NCI-H2196 treated with DMSO at 0.1 percent for 48 hours (cell line): ENCODE results near the gene ENC1.

ENCODE experiments used
- DNase-seq: peaks from one replicate; lab custom pipeline; 2025; ENCODE audit not compliant: unreplicated experiment; lab: John Stamatoyannopoulos, UW

The ENC1 gene

GRCh38 chr5:74632947-74633356 lies 7.6 kb downstream of the ENC1 start:
- no peak for DNase-seq

- DNase-seq: no peak
Observed at GRCh38 chr5:74631081-74631953, 9.2 kb downstream of the ENC1 start.

- DNase-seq: no peak
Observed at GRCh38 chr5:74630453-74631066, 10.0 kb downstream of the ENC1 start.

DNA sequence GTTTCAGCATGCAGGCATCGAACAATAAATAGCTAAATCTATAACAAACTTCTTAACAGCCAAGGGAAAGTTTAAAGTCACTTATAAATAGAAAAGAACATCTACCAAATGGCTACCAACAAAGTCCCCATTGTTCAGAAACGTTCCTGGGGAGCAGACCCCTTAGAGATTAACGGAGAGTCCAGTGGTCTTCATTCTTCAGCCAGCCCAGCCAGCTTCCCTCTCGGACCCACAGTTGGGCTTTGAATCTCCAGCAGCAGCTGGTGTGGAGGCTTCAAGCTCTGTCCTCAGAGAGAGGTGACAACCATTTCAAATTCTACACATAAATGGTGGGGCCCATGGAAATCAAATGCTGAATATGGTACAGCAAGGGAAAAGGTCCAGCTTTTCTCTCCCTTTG lies 11.2 kb downstream of the ENC1 start:
- DNase-seq: no peak

DNA sequence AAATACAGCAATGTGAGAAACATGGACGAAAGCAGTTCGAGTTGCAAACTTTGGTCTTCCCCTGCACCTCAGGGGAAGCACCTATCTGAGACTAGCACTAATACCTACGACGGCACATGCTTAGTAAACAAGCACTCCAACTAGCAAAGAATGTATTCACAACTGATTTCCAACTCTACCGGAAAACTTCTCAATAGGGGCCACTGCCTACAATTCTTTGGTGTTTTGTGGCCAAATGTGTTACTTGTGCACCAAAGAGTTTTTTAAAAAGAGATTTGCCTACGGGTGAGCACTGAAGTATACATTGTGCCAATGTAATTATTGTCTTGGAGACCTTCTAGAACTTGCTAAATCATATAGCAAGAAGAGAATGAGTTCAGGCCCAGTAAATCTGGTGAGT lies 12.2 kb downstream of the ENC1 start:
- DNase-seq: no peak

GRCh38 chr5:74627646-74628279 lies 12.8 kb downstream of the ENC1 start:
- no peak for DNase-seq

DNA sequence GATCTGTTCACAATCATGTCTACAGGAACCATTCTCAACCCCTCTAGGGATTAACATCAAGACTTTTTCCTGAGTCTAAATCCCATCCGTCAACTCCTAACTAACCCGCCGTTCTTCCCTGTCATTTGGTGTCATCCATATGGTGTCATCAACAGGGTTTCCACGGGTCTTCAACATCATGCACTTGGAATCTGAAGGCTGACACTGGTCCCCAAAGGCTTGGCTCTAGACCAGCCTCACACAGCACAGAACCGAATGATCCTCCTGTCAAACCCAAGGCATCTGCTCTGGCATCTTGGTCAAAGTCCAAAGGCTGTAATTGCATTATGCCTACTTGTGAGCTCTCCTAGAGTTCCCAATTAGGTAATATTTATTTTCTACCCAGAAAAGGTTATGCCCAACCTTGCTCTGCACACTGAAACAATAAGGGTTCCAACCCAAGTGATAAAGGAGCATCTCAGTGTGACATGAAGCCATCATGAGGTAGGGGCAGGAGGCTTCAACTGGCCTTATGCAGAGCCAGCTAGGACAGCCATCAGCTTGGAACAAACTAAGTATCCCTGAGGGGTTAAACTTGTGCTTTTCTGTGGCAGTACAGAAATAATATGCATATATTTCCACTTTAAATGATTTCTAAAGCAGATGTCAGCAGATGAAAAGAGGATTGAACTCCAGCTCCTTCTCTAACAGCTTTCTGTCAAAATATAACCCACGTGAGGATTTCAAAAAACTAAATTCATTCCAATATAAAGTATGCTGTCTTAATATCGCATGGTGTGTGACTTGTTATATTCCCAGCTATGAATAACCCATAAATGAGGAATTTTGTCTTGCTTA lies 13.9 kb downstream of the ENC1 start:
- no peak for DNase-seq

GRCh38 chr5:74625742-74626241 lies 14.7 kb downstream of the ENC1 start:
- DNase-seq: no peak

DNA sequence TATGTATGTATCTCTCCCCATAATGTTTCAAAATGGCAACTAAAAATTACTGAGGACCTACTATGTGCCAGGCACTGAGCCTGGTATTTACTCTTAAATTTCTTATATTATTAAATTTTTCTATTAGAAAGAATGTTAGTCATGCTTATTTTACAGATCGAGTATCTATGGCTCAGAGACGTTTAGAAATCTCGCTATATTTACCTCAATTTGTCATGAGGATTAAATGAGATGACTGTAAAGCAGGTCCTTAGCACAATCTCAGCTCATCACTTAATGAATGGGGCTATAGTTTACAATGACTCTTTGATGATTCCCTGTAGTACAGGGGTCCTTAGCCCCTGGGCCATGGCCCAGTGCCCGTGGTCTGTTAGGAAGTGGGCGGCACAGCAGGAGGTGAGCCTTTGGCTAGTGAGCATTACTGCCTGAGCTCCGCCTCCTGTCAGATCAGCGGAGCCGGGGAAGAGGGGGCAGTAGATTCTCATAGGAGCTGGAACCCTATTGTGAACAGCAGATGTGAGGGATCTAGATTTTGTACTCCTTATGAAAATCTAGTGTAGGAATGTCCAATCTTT lies 15.5 kb downstream of the ENC1 start:
- no peak for DNase-seq

DNA sequence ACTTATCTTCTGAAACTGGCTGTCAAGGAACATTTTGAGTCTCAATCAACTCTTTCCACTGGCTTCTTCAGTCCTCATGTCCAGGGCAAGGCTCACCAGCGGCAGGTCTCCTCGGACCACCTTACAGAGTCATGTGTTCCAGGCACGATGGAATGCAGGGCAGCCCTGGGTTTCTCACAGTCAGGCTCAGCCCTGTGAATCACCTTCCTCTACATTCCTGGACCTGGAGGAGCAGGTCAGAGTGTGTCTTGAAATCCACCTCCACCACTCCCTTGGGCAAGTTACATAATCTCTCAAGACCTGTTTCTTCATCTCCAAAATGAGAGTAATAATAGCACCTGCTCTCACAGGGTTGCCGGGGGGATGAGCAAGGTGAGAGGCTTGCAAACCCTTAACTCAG lies 16.0 kb downstream of the ENC1 start:
- no peak for DNase-seq

- DNase-seq: no peak
Observed at GRCh38 chr5:74623748-74624408, 16.6 kb downstream of the ENC1 start.

DNA sequence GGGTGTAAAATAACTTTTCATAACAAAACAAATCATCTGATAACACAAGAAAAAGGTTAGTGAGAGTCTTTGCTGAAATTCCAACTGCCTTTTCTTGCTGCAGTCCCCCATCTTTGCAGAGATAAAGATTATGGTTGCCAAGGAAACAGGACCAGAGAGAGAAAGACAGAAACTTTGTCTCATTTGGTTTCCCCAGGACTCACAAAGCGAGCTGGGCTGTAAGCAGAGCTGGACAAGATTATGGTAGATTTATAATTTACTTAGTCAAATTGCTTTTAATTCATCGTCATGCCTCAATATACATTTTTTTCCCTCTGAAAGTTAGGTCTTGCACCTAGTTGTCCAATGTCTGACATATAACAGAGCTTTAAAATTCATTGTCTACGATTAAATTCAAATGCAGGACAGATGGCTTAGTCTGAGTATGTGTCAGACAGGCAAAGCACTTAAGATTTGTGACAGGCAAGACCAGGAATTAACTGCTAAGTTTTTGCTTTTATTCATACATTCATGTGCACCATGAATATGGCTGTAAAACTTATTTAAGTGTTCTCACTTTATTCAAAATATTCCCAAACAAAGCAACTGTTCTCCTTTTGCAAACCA lies 17.4 kb downstream of the ENC1 start:
- no peak for DNase-seq

DNA sequence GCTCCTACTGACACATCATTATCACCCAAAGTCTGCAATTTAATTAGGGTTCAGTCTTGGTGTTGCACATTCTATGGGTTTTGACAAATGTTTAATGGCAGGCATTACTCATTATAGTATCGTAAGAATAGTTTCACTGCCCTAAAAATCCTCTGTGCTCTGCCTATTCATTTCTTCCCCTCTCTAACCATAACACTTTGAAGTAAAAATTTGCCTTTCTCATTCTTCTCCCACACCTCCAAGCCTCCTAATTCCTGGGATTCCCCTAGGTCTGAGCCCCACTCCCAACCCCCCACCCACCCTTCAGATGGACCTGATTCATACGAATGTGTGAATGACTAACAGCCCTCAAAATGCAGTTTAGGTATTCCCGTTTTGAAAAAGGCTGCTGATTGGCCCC lies 18.4 kb downstream of the ENC1 start:
- DNase-seq: no peak

DNA sequence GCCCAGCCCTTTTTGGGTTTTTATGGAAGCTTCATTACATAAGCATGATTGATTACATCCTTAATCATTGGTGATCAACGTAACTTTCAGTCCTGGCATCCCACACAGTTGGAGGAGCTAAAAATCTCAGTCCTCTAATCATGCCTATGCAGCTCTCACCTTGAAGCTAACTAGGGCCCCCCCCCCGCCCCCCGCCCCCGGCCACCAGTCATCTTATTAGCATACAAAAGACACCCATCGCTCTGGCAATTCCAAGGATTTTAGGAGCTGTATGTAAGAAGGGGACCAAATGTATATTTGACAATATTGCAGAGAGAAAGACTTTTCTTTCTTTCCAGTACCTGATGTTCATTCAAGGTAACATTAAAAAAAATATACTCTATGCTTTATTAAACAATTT lies 19.0 kb downstream of the ENC1 start:
- no peak for DNase-seq

- DNase-seq: no peak
Observed at GRCh38 chr5:74619308-74619707, 21.2 kb downstream of the ENC1 start.

DNA sequence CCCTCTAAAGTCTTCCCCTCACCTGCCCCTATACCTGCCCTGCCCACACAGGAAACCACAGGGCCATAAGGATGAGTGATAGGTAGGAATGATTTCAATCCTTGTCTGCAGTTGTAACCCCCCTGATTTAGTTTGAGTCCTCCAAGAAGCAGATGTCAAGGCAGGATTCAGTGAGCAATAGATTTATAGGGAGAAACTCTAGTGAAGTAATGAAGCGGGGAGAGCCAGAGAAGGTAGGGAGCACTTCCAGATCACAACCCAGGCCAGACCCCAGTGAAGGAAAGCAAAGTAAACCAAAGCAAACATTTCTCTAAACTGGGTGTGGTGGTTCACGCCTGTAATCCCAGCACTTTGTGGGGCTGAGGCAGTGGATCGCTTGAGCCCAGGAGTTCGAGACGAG lies 22.4 kb downstream of the ENC1 start:
- no peak for DNase-seq

GRCh38 chr5:74617202-74617601 lies 23.3 kb downstream of the ENC1 start:
- DNase-seq: no peak

DNA sequence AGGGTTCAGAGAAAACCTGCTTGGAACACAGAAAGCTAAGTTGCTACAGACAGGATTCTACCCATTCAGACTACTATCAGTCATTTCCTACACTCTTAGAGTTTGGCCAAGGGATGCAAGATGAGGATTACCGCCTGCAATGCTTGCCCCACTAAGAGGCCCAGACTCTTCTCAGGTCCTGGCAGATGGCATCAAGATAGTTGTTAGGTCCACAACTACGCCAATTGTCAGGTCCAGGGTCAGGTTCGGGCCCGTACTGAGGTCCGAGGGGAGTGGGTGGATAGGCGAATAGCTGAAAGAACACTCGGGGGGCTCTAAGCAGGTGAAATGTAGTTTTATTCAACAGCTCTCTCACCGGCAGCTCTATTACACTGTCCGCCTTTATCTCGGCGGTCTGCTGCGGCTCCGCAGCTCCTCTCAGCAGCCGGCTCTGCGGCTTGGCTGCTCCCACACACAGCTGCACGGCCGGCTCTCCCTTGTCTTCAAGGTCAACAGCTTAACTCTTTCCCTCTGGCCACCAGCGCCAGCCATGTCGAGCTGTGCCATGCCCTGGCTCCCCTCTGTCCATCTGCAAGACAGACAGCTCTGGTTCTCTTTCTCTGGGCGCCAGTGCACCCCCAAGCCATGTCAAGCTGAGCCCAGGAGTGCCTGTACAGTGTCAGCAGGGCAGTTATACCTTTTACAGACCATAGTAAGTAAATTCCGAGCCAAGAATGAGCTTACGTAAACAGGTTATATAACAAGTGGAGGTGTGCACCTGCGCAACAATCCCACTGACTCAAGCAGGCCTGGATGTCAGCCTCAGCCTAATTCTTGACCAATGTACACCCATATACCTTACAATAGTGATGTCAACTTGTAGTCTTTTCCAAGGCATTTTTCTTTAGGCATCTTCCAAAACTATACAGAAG lies 24.0 kb downstream of the ENC1 start:
- DNase-seq: no peak

GRCh38 chr5:74613283-74613682 lies 27.2 kb downstream of the ENC1 start:
- no peak for DNase-seq
